Tibial artery (tissue), 4 donors: ENCODE data around the gene NPAS3.

ENCODE experiments used
- DNase-seq, 2 donors: peaks; one replicate each; pipeline ENCODE4 v3.0.0-alpha.2; 2019
- H3K27ac ChIP-seq, 2 donors: fragments of 200-600 bp; sonication (generic) in 1 of 2; 1 replicate in 1 of 2; 2 replicates in 1 of 2; pipeline ENCODE4 v1.5.1; 2018 to 2019; ENCODE audit warnings: mild to moderate bottlenecking in 1 of 2
- H3K27me3 ChIP-seq, 2 donors: fragments of 200-600 bp; sonication (generic) in 1 of 2; one replicate each; pipeline versions ENCODE4 v1.5.1 to v1.6.0; 2016 to 2019
- H3K36me3 ChIP-seq, 3 donors: fragments of 200-600 bp; sonication (generic) in 2 of 3; one replicate each; pipeline ENCODE4 v1.5.1; 2016 to 2019; ENCODE audit warnings: mild to moderate bottlenecking in 2 of 3
- H3K4me1 ChIP-seq, 4 donors: fragments of 200-600 bp; sonication (generic) in 2 of 4; 1 replicate in 3 of 4; 2 replicates in 1 of 4; pipeline ENCODE4 v1.5.1; 2016 to 2019
- H3K4me3 ChIP-seq, 2 donors: fragments of 200-600 bp; sonication (generic) in 1 of 2; 1 replicate in 1 of 2; 2 replicates in 1 of 2; pipeline ENCODE4 v1.5.1; 2018 to 2019; ENCODE audit warnings: mild to moderate bottlenecking in 2 of 2
- H3K9me3 ChIP-seq, 3 donors: fragments of 200-600 bp; sonication (generic) in 1 of 3; one replicate each; pipeline ENCODE4 v1.5.1; 2016 to 2019
- CTCF ChIP-seq, 2 experiments: fragments of 200-600 bp in 1 of 2; fragments of 450-650 bp in 1 of 2; IDR thresholded peaks; one replicate each; pipeline ENCODE4 v1.5.1; 2017 to 2019; ENCODE audit warnings: antibody characterized with exemption in 2 of 2, mild to moderate bottlenecking in 1 of 2, moderate library complexity in 1 of 2
- intact Hi-C: fragments of 100-400 bp; cut with DNase I; formaldehyde crosslinking; loops from one replicate; pipeline ENCODE4 v1.15.0; 2023; ENCODE audit warnings: low total_unique reads

The NPAS3 gene

GRCh38 chr14:33730156-33730555 is 791.5 kb downstream of the NPAS3 start:
- intact Hi-C loops: no loop called here
- Histone ChIP-seq H3K36me3 (no peaks in the 10 kb centered on the region), H3K27me3 (no peaks in the 10 kb centered on the region), H3K27ac (no peak overlapping the region), H3K4me3 (no peak overlapping the region), H3K4me1 (no peaks in the 10 kb centered on the region), H3K9me3 (no peaks in the 10 kb centered on the region)
- TF ChIP-seq CTCF (IDR thresholded peaks at IDR 0.05): no peak
- DNase-seq: no peak

GRCh38 chr14:33732175-33732574 is 793.5 kb downstream of the NPAS3 start:
- TF ChIP-seq CTCF (IDR thresholded peaks at IDR 0.05): no peak
- H3K36me3 ChIP-seq: no peaks in the 10 kb centered on the region
- no peak overlapping the region for H3K27ac ChIP-seq
- H3K4me1 ChIP-seq: no peaks in the 10 kb centered on the region
- H3K4me3 ChIP-seq: no peak overlapping the region
- H3K9me3 ChIP-seq: no peaks in the 10 kb centered on the region
- no peak for DNase-seq
- no peaks in the 10 kb centered on the region for H3K27me3 ChIP-seq
- intact Hi-C loops: no loop called here

- intact Hi-C loops: no loop called here
- no peak for DNase-seq
- Histone ChIP-seq H3K4me3 (no peak overlapping the region), H3K4me1 (no peaks in the 10 kb centered on the region), H3K27ac (no peak overlapping the region), H3K36me3 (no peaks in the 10 kb centered on the region), H3K9me3 (no peaks in the 10 kb centered on the region), H3K27me3 (no peaks in the 10 kb centered on the region)
- TF ChIP-seq CTCF (IDR thresholded peaks at IDR 0.05): no peak
Observed at GRCh38 chr14:33733310-33733709, 794.6 kb downstream of the NPAS3 start.

- intact Hi-C loops: no loop called here
- Histone ChIP-seq H3K36me3 (no peaks in the 10 kb centered on the region), H3K27ac (no peak overlapping the region), H3K27me3 (no peaks in the 10 kb centered on the region), H3K4me3 (no peak overlapping the region), H3K9me3 (no peaks in the 10 kb centered on the region), H3K4me1 (no peaks in the 10 kb centered on the region)
- DNase-seq: no peak
- no peak for TF ChIP-seq CTCF (IDR thresholded peaks at IDR 0.05)
Observed at GRCh38 chr14:33733721-33734120, 795.0 kb downstream of the NPAS3 start.

- TF ChIP-seq CTCF (IDR thresholded peaks at IDR 0.05): no peak
- H3K27ac ChIP-seq: no peak overlapping the region
- no peaks in the 10 kb centered on the region for H3K27me3 ChIP-seq
- H3K36me3 ChIP-seq: no peaks in the 10 kb centered on the region
- no peaks in the 10 kb centered on the region for H3K4me1 ChIP-seq
- no peak overlapping the region for H3K4me3 ChIP-seq
- intact Hi-C loops: no loop called here
- no peak for DNase-seq
- no peaks in the 10 kb centered on the region for H3K9me3 ChIP-seq
Observed at GRCh38 chr14:33734387-33734786, 795.7 kb downstream of the NPAS3 start.

GRCh38 chr14:33736299-33736825 is 797.7 kb downstream of the NPAS3 start:
- DNase-seq: no peak
- Histone ChIP-seq H3K4me3 (no peak overlapping the region), H3K27me3 (no peaks in the 10 kb centered on the region), H3K9me3 (no peaks in the 10 kb centered on the region), H3K4me1 (no peaks in the 10 kb centered on the region), H3K36me3 (no peaks in the 10 kb centered on the region), H3K27ac (no peak overlapping the region)
- no peak for TF ChIP-seq CTCF (IDR thresholded peaks at IDR 0.05)
- intact Hi-C loops: no loop called here
